CD8-positive, alpha-beta memory T cell (primary cell): ENCODE measurements around the gene GATAD2A. TPM values are rescaled to one million over a fixed set of nuclear protein-coding genes. Genes with fewer than 3 reads are reported as not detected.
A peak's percentile ranks its signal among the peaks of the same experiment; 100 is the strongest.

ENCODE experiments used
- CTCF ChIA-PET: fragments of 350-600 bp; sonication (Branson Sonifier 250); formaldehyde crosslinking; loops from one replicate; lab custom pipeline; 2021; ENCODE audit warnings: antibody characterized with exemption; lab: Charles Lee
- POLR2A ChIA-PET: fragments of 350-600 bp; sonication (Branson Sonifier 250); formaldehyde crosslinking; loops from one replicate; lab custom pipeline; 2021; ENCODE audit warnings: antibody characterized with exemption; lab: Charles Lee
- DNase-seq, 5 donors: peaks; one replicate each; pipeline versions ENCODE4 v3.0.0 to v3.0.0-alpha.2; 2020 to 2022; ENCODE audit warnings: mixed read lengths in 1 of 5
- H3K27ac ChIP-seq: one replicate; pipeline ENCODE4 v1.7.0; 2013; ENCODE audit warnings: low read depth, mild to moderate bottlenecking, low read length, moderate library complexity
- H3K27me3 ChIP-seq: 2 replicates; pipeline ENCODE4 v1.7.0; 2013; ENCODE audit warnings: low read length, mild to moderate bottlenecking; ENCODE audit not compliant: insufficient read depth, poor library complexity, severe bottlenecking
- H3K36me3 ChIP-seq: 2 replicates; pipeline ENCODE4 v1.7.0; 2013; ENCODE audit warnings: mild to moderate bottlenecking, low read length, moderate library complexity; ENCODE audit not compliant: insufficient read depth
- H3K4me1 ChIP-seq: 2 replicates; pipeline ENCODE4 v1.7.0; 2013; ENCODE audit warnings: mild to moderate bottlenecking, low read length, moderate library complexity; ENCODE audit not compliant: insufficient read depth
- H3K4me3 ChIP-seq: 2 replicates; pipeline ENCODE4 v1.7.0; 2013; ENCODE audit warnings: mild to moderate bottlenecking, low read length
- H3K9me3 ChIP-seq: 2 replicates; pipeline ENCODE4 v1.7.0; 2013; ENCODE audit warnings: mild to moderate bottlenecking, low read length
- H3K27ac Mint-ChIP-seq, 8 donors: one replicate each; pipeline ENCODE4 v1.8.0; 2020 to 2021; ENCODE audit warnings: mixed read lengths in 8 of 8, mild to moderate bottlenecking in 6 of 8, inconsistent platforms in 3 of 8, moderate library complexity in 3 of 8
- H3K27me3 Mint-ChIP-seq, 2 donors: one replicate each; pipeline ENCODE4 v1.8.0; 2020 to 2021; ENCODE audit warnings: mixed read lengths in 2 of 2, mild to moderate bottlenecking in 1 of 2, moderate library complexity in 1 of 2
- H3K36me3 Mint-ChIP-seq, 3 donors: one replicate each; pipeline ENCODE4 v1.8.0; 2020 to 2021; ENCODE audit warnings: mixed read lengths in 3 of 3, inconsistent platforms in 1 of 3, mild to moderate bottlenecking in 1 of 3
- H3K4me1 Mint-ChIP-seq, 3 donors: one replicate each; pipeline ENCODE4 v1.8.0; 2020 to 2021; ENCODE audit warnings: mixed read lengths in 3 of 3, inconsistent platforms in 1 of 3, mild to moderate bottlenecking in 1 of 3
- H3K4me3 Mint-ChIP-seq, 7 donors: one replicate each; pipeline ENCODE4 v1.8.0; 2020 to 2021; ENCODE audit warnings: mixed read lengths in 7 of 7, mild to moderate bottlenecking in 6 of 7, moderate library complexity in 4 of 7, inconsistent platforms in 2 of 7
- H3K9me3 Mint-ChIP-seq, 5 donors: one replicate each; pipeline ENCODE4 v1.8.0; 2020 to 2022; ENCODE audit warnings: mixed read lengths in 5 of 5, mild to moderate bottlenecking in 3 of 5, moderate library complexity in 2 of 5, inconsistent platforms in 1 of 5
- polyA plus RNA-seq: library from polyadenylated mRNA; unstranded; fragments of 300-500 nt; fragmentation: Illumina TruSeq; gene quantifications from one replicate; pipeline ENCODE4 v1.2.3, GENCODE V29; 2021
- total RNA-seq, 2 experiments: library from RNA; stranded (reverse); gene quantifications; one replicate each; pipeline ENCODE4 v1.2.3, GENCODE V29; 2021

GATAD2A gene
- total and polyA plus RNA-seq, 3 experiments from 2014 or later: 46.9 to 182 (median 176) TPM

DNA sequence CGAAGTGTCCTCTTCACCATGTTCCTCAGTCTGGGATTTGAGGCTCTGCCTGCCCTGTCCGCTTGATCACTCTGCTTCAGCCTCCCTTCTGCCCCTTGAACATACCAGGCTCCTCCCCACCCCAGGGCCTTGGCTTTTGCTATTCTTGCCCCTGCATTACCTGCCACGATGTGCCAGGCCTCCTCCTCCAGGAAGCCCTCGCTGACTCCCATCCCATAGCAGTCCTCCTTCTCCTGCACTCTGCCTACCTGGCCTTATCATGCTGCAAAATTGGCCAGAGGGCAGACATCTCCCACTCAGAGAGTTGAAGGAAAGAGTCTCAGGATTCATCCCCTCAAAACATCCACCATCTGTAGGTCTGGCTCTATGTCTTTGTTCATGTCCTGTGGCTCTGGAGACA, 125.4 kb downstream of the GATAD2A start:
- no peaks in the 10 kb centered on the region for H3K36me3 ChIP-seq
- Mint-ChIP-seq H3K4me1 (peaks cover 5 to 10% (median 5%) of the 10 kb centered on the region in 3 donors), H3K4me3 (peak overlapping the region in 1 of 7 donors; percentile 55), H3K9me3 (peaks cover 0 to 2% (median 0%) of the 10 kb centered on the region in 5 donors), H3K36me3 (peaks cover 0 to 34% (median 5%) of the 10 kb centered on the region in 3 donors), H3K27me3 (no peaks in the 10 kb centered on the region), H3K27ac (peak overlapping the region in 5 of 8 donors; percentile 25 to 77 (median 66))
- no peak for DNase-seq
- ChIA-PET POLR2A (interaction anchor here (0.6 to 0.7 kb wide), 2 partner anchors 71 to 92 kb away, joined by 3 read pairs; no protein-coding TSS in a partner anchor), CTCF (interaction anchor here (0.7 to 7.5 kb wide), 8 partner anchors 11 to 428 kb away, joined by 3 to 50 read pairs (median 7); partner anchors contain the start of genes GMIP and ZNF93)
- H3K4me1 ChIP-seq: peaks cover 9% of the 10 kb centered on the region
- H3K4me3 ChIP-seq: no peak overlapping the region
- H3K27me3 ChIP-seq: no peaks in the 10 kb centered on the region
- H3K27ac ChIP-seq: no peak overlapping the region
- H3K9me3 ChIP-seq: no peaks in the 10 kb centered on the region

DNA sequence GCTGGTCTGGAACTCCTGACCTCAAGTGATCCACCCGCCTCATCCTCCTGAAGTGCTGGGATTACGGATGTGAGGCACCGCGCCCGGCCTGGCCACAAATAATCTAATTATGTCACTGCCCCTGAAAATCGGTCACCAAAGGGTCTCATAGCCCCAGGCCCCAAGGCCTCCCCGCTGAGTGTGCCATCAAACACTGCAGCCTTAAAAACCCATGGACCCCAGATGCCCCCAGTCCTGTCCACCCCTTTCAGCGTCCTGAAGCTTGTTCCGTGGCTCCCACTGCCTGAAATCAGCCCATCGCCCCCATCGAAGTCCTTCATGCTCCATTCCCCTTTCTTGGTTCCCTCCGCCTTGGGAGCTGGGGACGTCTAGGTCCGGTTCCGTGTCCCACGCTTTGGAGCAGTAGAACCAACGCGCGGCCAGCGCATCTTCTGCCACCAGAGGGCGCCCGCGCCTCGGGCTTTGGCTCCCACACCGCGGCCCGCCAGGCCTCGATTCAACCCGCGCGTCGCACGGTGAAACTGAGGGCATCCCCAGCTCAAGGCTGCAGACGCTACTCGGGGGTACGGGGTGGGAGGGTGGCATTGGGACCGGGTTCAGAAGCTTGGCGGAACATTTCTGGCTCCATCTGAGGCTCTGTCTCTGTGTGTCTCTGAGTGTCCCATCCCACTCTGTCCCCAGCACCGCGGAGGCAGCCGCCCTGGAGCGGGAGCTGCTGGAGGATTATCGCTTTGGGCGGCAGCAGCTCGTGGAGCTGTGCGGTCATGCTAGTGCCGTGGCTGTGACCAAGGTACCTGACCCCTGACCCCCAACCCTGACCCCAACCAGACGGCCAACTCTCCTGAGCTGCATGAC, 126.7 kb downstream of the GATAD2A start:
- H3K27ac ChIP-seq: no peak overlapping the region
- peaks cover 9% of the 10 kb centered on the region for H3K4me1 ChIP-seq
- H3K4me1 Mint-ChIP-seq: peaks cover 5 to 14% (median 5%) of the 10 kb centered on the region in 3 donors

DNA sequence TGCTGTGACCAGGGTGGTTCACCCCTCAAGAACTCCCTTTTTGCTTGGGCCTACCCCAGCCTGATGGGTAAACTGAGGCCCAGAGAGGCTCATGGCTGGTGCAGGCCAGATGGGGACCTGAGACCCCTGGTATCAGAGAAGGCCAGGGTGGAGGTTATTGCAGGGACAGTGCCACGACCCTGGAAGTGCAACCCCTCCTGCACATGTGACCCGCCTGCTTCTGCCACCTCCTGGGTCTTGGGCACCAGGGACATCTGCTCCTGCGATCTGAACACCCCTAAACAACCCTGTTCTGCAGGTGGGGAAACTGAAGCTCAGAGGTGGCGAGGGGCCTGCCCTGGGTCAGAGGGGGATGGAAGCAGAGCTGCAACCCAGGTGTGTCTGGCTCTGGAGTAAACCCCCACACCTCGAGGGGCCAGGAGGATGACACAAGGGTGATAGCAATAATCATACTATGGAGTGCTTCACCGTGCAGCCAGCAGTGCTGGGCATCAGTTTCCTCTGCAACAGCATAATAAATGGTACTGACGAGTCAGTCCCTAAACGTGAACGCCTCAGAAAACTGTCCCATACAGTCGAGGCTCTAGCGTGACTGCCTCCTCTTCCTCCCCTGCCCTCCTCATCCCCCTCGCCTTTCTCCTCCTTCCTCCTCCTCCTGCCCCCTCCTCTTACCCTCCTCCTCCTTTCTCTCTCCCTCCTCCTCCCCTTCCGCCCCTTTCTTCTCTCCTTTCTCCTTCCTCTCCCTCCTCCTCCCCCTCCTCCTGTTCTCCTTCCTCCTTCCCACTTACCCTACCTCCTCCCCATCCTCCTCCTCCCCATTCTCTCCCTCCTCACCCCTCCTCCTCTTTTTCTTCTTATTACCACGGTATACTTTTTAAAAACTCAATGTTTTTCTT, 127.6 kb downstream of the GATAD2A start:
- Histone ChIP-seq H3K36me3 (no peaks in the 10 kb centered on the region), H3K27me3 (no peaks in the 10 kb centered on the region), H3K9me3 (no peaks in the 10 kb centered on the region), H3K27ac (no peak overlapping the region), H3K4me3 (no peak overlapping the region), H3K4me1 (peaks cover 9% of the 10 kb centered on the region)
- peaks cover 0 to 18% (median 5%) of the 10 kb centered on the region in 3 donors for H3K36me3 Mint-ChIP-seq
- peak overlapping the region in 2 of 8 donors; percentile 63 to 90 for H3K27ac Mint-ChIP-seq
- H3K27me3 Mint-ChIP-seq: peaks cover 0 to 3% of the 10 kb centered on the region in 2 donors
- no peak overlapping the region for H3K4me3 Mint-ChIP-seq
- ChIA-PET CTCF (interaction anchor here (0.8 to 7.5 kb wide), 33 partner anchors 8 to 745 kb away, joined by 3 to 50 read pairs (median 4); partner anchors contain the start of genes GMIP, NDUFA13, PBX4 and TSSK6), POLR2A (interaction anchor here (0.6 to 2.0 kb wide), 3 partner anchors 89 to 136 kb away, joined by 4 to 6 read pairs (median 5); partner anchors contain the start of genes GMIP and ZNF101)
- DNase-seq: no peak
- peaks cover 0 to 2% (median 0%) of the 10 kb centered on the region in 5 donors for H3K9me3 Mint-ChIP-seq
- peaks cover 7 to 19% (median 10%) of the 10 kb centered on the region in 3 donors for H3K4me1 Mint-ChIP-seq

More for the DNA sequence above, 126.7 kb downstream of the GATAD2A start:
- H3K36me3 Mint-ChIP-seq: peaks cover 0 to 24% (median 5%) of the 10 kb centered on the region in 3 donors
- Histone ChIP-seq H3K36me3 (no peaks in the 10 kb centered on the region), H3K4me3 (no peak overlapping the region), H3K9me3 (no peaks in the 10 kb centered on the region), H3K27me3 (no peaks in the 10 kb centered on the region)
- peaks cover 0 to 2% (median 0%) of the 10 kb centered on the region in 5 donors for H3K9me3 Mint-ChIP-seq
- peak; percentile 74 to 87 (median 82) for DNase-seq
- ChIA-PET POLR2A (interaction anchor here (0.6 to 2.0 kb wide), 3 partner anchors 90 to 137 kb away, joined by 4 to 6 read pairs (median 5); partner anchors contain the start of genes GMIP and ZNF101), CTCF (interaction anchor here (0.8 to 7.5 kb wide), 34 partner anchors 9 to 746 kb away, joined by 3 to 50 read pairs (median 4); partner anchors contain the start of genes GMIP, NDUFA13, PBX4 and TSSK6)
- H3K27me3 Mint-ChIP-seq: no peaks in the 10 kb centered on the region
- peak overlapping the region; percentile 47 to 97 (median 64) for H3K27ac Mint-ChIP-seq
- no peak overlapping the region for H3K4me3 Mint-ChIP-seq

DNA sequence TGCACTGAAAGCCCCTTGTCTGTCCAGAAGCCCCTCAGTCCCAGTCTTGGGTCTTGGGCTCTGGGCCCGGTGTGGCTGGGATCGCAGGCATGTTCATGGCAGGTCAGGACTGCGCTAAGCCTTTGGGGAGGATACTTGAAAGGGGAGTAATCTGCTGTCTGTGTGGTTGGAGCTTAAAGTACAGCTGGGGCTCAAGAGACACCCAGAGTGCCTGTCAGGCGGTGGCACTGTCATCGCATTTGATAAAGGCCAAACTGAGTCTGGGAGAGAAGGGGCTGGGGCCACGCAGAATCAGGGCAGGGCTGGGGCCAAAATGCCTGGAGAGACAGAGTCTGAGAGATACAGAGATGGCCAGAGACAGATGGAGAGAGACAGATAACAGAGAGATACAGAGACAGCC, 128.4 kb downstream of the GATAD2A start:
- Histone ChIP-seq H3K9me3 (no peaks in the 10 kb centered on the region), H3K4me1 (peaks cover 14% of the 10 kb centered on the region), H3K4me3 (no peak overlapping the region), H3K27ac (no peak overlapping the region), H3K36me3 (no peaks in the 10 kb centered on the region), H3K27me3 (no peaks in the 10 kb centered on the region)
- ChIA-PET CTCF (interaction anchor here (7.5 kb wide), 1 partner anchor 111 kb away, joined by 50 read pairs; the partner anchor contains the start of gene GMIP), POLR2A (no interaction called here)
- Mint-ChIP-seq H3K27me3 (peaks cover 2 to 3% of the 10 kb centered on the region in 2 donors), H3K36me3 (peaks cover 0 to 13% (median 5%) of the 10 kb centered on the region in 3 donors), H3K4me3 (peak overlapping the region in 1 of 7 donors; percentile 58), H3K27ac (peak overlapping the region in 4 of 8 donors; percentile 59 to 86 (median 70)), H3K9me3 (peaks cover 0 to 2% (median 0%) of the 10 kb centered on the region in 5 donors), H3K4me1 (peaks cover 12 to 24% (median 14%) of the 10 kb centered on the region in 3 donors)
- no peak for DNase-seq

DNA sequence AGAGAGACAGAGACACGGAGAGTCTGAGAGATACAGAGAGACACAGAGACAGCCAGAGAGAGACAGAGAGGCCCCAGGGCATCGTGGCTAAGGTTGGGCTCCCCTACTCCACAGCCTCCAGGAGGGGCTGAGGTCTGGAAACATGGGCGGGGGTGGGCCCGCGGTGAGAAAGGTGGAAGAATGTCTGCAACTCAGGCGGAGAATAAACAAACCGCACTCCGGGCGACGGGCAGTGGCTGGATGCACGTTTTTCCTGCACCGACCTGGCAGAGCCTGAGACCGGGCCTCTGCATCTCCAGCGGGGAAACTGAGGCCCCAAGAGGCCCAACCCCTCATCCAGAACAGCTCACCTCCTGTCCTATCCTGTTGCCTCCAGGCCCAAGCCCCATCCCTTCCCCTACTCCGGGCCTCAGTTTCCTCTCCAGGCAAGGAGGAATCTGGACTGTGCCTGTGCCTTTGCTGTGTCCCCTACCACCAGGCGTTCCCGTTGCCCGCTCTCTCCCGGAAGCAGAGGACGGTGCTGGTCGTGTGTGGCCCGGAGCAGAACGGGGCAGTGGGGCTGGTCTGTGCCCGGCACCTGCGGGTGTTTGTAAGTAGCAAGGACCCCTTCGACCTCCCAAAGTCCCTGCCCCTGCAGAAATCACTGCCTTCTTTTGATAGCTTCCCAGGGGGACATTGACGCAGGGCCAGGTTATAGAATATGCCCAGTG, 129.2 kb downstream of the GATAD2A start:
- Histone ChIP-seq H3K4me1 (peaks cover 16% of the 10 kb centered on the region), H3K9me3 (no peaks in the 10 kb centered on the region), H3K4me3 (no peak overlapping the region), H3K27ac (no peak overlapping the region), H3K36me3 (no peaks in the 10 kb centered on the region), H3K27me3 (no peaks in the 10 kb centered on the region)
- H3K27ac Mint-ChIP-seq: peak overlapping the region in 4 of 8 donors; percentile 9 to 86 (median 70)
- peaks cover 0 to 3% (median 0%) of the 10 kb centered on the region in 5 donors for H3K9me3 Mint-ChIP-seq
- CTCF ChIA-PET: interaction anchor here (7.5 kb wide), 1 partner anchor 111 kb away, joined by 50 read pairs; the partner anchor contains the start of gene GMIP
- peaks cover 3 to 4% of the 10 kb centered on the region in 2 donors for H3K27me3 Mint-ChIP-seq
- no peak for DNase-seq
- peaks cover 13 to 32% (median 19%) of the 10 kb centered on the region in 3 donors for H3K4me1 Mint-ChIP-seq
- POLR2A ChIA-PET: no interaction called here
- peaks cover 0 to 7% (median 3%) of the 10 kb centered on the region in 3 donors for H3K36me3 Mint-ChIP-seq
- peak overlapping the region in 2 of 7 donors; percentile 23 to 58 for H3K4me3 Mint-ChIP-seq

DNA sequence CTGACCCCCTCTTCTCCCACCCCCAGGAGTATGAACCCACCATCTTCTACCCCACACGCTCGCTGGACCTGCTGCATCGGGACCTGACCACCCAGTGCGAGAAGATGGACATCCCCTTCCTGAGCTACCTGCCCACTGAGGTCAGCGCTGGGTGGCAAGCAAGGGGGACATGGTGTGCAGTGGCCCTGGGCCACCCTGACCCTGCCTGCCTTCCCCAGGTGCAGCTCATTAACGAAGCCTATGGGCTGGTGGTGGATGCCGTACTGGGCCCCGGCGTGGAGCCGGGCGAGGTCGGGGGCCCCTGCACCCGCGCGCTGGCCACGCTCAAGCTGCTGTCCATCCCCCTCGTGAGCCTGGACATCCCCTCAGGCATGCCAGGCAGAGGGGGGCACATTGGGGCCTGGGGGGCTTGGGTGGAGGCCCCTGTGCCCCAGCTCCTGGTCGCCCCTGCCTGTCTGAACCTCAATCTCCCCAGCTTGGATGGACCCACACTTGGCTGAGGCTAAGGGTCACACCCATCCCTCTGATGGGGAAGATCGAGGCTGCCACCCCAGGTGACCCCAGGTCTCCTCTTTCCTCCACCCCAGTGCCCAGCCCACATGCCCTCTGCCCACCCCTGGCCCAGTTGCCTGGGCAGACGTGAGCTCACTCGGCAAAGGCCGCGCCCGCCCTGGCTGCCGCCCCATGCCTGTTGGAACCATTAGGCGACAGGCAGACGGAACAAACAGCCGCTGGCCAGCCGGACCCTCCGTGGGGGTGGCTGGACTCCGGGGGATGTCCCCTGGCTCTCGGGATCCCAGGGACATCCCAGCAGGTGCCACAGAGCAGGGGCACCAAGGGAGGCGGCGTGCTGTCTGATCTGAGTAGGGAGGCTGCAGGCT, 130.1 kb downstream of the GATAD2A start:
- Histone ChIP-seq H3K9me3 (no peaks in the 10 kb centered on the region), H3K4me3 (no peak overlapping the region), H3K27me3 (no peaks in the 10 kb centered on the region), H3K27ac (no peak overlapping the region), H3K36me3 (no peaks in the 10 kb centered on the region), H3K4me1 (peaks cover 17% of the 10 kb centered on the region)
- DNase-seq: no peak
- Mint-ChIP-seq H3K4me1 (peaks cover 14 to 35% (median 20%) of the 10 kb centered on the region in 3 donors), H3K4me3 (no peak overlapping the region), H3K27me3 (peaks cover 3 to 4% of the 10 kb centered on the region in 2 donors), H3K27ac (peak overlapping the region in 1 of 8 donors; percentile 43), H3K36me3 (peaks cover 0 to 5% (median 3%) of the 10 kb centered on the region in 3 donors), H3K9me3 (peaks cover 0 to 3% (median 0%) of the 10 kb centered on the region in 5 donors)
- ChIA-PET CTCF (interaction anchor here (7.5 kb wide), 1 partner anchor 110 kb away, joined by 50 read pairs; the partner anchor contains the start of gene GMIP), POLR2A (no interaction called here)
